ACC112 (cell line): ENCODE measurements around the gene DHRS1.

Experiments used
- H2AFZ ChIP-seq: fragments of 200-600 bp; sonication (generic); one replicate; pipeline ENCODE4 v1.6.0; 2017; ENCODE audit warnings: antibody characterized with exemption, low read length; ENCODE audit not compliant: unreplicated experiment
- H3K27ac ChIP-seq: fragments of 200-600 bp; sonication (generic); 2 replicates; pipeline ENCODE4 v1.5.1; 2014; ENCODE audit warnings: low read depth, mild to moderate bottlenecking, antibody characterized with exemption, low read length, moderate library complexity
- H3K27me3 ChIP-seq: fragments of 200-600 bp; sonication (generic); 2 replicates; pipeline ENCODE4 v1.6.1; 2014; ENCODE audit warnings: mild to moderate bottlenecking, antibody characterized with exemption, low read length, moderate library complexity, mixed read lengths; ENCODE audit not compliant: insufficient read depth
- H3K36me3 ChIP-seq: fragments of 200-600 bp; sonication (generic); 2 replicates; pipeline ENCODE4 v1.6.1; 2016; ENCODE audit warnings: mild to moderate bottlenecking, antibody characterized with exemption, low read length, moderate library complexity, mixed read lengths; ENCODE audit not compliant: insufficient read depth
- H3K4me1 ChIP-seq: fragments of 200-600 bp; sonication (generic); one replicate; pipeline ENCODE4 v1.6.1; 2016; ENCODE audit warnings: low read length, mixed read lengths; ENCODE audit not compliant: insufficient read depth, unreplicated experiment, control insufficient read depth
- H3K4me3 ChIP-seq: fragments of 200-600 bp; sonication (generic); 2 replicates; pipeline ENCODE4 v1.5.1; 2014; ENCODE audit warnings: mild to moderate bottlenecking, low read depth, low read length
- H3K79me2 ChIP-seq: fragments of 200-600 bp; sonication (generic); one replicate; pipeline ENCODE4 v1.6.0; 2016; ENCODE audit warnings: low read length; ENCODE audit not compliant: control insufficient read depth, unreplicated experiment, insufficient read depth

DHRS1 gene

GRCh38 chr14:24299255-24300191 is at the start of gene DHRS1, which contains the start of gene NOP9:
TSS of gene DHRS1 (minus strand) at chr14:24299780. CDS start at chr14:24299106, 674 bp downstream.
TSS of gene NOP9 (plus strand) at chr14:24299850. CDS start at chr14:24299955, 105 bp downstream.
- peak within 1 kb of the TSS; percentile 92 for H3K4me3 ChIP-seq
- H3K79me2 ChIP-seq = peaks cover 20% of the 10 kb centered on the region
- peaks cover 25% of the 10 kb centered on the region for H3K4me1 ChIP-seq
- peak within 1 kb of the TSS; percentile 91 for H2AFZ ChIP-seq
- H3K27me3 ChIP-seq = no peaks in the 10 kb centered on the region
- H3K27ac ChIP-seq = peak within 1 kb of the TSS; percentile 29; the same call in 1 of the 2 replicates
- H3K36me3 ChIP-seq = peaks cover 10% of the 10 kb centered on the region; the same call in 1 of the 2 replicates

DNA sequence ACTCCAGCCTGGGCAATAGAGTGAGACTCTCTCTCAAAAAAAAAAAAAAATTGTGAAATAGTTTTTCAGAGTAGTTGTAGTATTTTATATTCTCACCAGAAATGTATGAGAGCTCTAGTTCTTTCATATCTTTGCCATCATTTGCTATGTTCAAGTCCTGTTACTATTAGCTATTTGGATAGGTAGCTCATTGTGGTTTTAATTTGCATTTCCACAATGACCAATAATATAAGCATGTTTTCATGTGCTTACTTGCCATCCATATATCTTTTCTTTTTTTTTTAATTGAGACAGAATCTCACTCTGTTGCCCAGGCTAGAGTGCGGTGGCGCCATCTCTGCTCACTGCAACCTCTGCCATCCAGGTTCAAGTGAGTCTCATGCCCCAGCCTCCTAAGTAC is 48.6 kb upstream of the DHRS1 start:
- Histone ChIP-seq H2AFZ (no peak overlapping the region), H3K4me3 (no peak overlapping the region), H3K4me1 (peaks cover 6% of the 10 kb centered on the region), H3K27ac (no peak overlapping the region), H3K79me2 (no peaks in the 10 kb centered on the region), H3K27me3 (no peaks in the 10 kb centered on the region), H3K36me3 (no peaks in the 10 kb centered on the region)

- no peak overlapping the region for H2AFZ ChIP-seq
- no peaks in the 10 kb centered on the region for H3K36me3 ChIP-seq
- H3K27me3 ChIP-seq = no peaks in the 10 kb centered on the region
- no peaks in the 10 kb centered on the region for H3K79me2 ChIP-seq
- peaks cover 5% of the 10 kb centered on the region for H3K4me1 ChIP-seq
- H3K27ac ChIP-seq = no peak overlapping the region
- no peak overlapping the region for H3K4me3 ChIP-seq
These were observed 47.6 kb upstream of the DHRS1 start for GRCh38 chr14:24347134-24347533.

DNA sequence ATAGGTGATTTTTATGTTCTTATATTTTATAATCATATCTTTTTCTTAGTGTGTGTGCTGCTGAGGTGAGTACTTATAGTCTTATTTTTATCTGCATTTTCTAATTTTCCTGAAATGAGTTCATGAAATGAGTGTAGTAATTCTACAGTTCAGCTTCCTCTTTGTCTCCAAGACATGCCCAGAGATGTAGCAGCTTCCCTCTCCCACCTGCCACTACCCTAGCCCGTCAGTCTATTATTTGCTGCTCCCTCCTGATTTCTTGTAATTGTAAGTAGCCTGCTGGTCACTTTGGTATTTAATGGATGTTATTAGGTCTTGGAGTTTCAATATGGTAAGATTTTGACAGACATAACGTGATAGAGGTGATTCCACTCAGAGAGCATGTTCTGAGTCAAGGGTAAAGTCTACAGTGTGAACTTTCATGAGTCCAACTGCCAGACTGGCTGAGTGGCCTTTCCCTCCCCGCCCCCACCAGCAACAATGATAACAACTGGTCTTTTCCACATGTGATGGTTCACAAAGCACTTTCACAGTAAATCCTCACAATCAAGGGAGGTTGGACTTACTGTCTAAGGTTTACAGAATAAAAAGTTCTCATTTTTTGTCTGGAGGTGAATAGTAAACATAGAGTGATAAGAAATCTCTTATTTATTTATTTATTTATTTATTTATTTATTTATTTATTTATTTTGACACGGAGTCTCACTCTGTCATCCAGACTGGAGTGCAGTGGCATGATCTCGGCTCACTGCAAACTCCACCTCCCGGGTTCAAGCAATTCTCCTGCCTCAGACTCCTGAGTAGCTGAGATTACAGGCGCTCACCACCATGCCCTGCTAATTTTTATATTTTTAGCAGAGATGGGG is 44.4 kb upstream of the DHRS1 start:
- Histone ChIP-seq H3K36me3 (no peaks in the 10 kb centered on the region), H3K27ac (no peak overlapping the region), H2AFZ (no peak overlapping the region), H3K4me3 (no peak overlapping the region), H3K79me2 (no peaks in the 10 kb centered on the region), H3K4me1 (no peaks in the 10 kb centered on the region), H3K27me3 (peaks cover 14% of the 10 kb centered on the region)

DNA sequence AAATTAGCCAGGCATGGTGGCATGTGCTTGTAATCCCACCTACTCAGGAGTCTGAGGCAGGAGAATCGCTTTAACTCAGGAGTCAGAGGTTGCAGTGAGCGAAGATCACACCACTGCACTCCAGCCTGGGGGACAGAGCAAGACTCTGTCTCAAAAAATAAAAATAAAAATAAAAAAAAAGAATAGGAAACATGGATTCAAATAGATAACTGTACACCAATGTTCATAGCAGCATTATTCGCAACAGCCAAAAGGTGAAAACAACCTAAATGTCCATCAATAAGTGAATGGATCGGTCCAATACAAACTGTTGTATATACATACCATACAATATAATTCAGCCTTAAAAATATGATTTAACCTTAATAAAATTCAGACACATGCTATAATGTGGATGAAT is 43.3 kb upstream of the DHRS1 start:
- Histone ChIP-seq H3K79me2 (no peaks in the 10 kb centered on the region), H3K4me1 (no peaks in the 10 kb centered on the region), H3K36me3 (no peaks in the 10 kb centered on the region), H3K4me3 (no peak overlapping the region), H3K27me3 (peaks cover 17% of the 10 kb centered on the region), H3K27ac (no peak overlapping the region), H2AFZ (no peak overlapping the region)

GRCh38 chr14:24340606-24341005 is 41.0 kb upstream of the DHRS1 start:
- no peaks in the 10 kb centered on the region for H3K79me2 ChIP-seq
- H2AFZ ChIP-seq = no peak overlapping the region
- H3K4me3 ChIP-seq = no peak overlapping the region
- H3K27ac ChIP-seq = no peak overlapping the region
- no peaks in the 10 kb centered on the region for H3K36me3 ChIP-seq
- H3K4me1 ChIP-seq = peaks cover 4% of the 10 kb centered on the region
- peaks cover 17% of the 10 kb centered on the region for H3K27me3 ChIP-seq

- Histone ChIP-seq H3K36me3 (no peaks in the 10 kb centered on the region), H3K4me3 (no peak within 1 kb of the TSS), H3K27me3 (peaks cover 23% of the 10 kb centered on the region), H3K79me2 (no peaks in the 10 kb centered on the region), H3K4me1 (peaks cover 4% of the 10 kb centered on the region), H3K27ac (no peak within 1 kb of the TSS), H2AFZ (no peak within 1 kb of the TSS)
These were observed 39.9 kb upstream of the DHRS1 start, which contains the start of gene RIPK3 for GRCh38 chr14:24339284-24340151. TSS of gene RIPK3 (minus strand) at chr14:24339991. CDS start at chr14:24339826, 165 bp downstream.

DNA sequence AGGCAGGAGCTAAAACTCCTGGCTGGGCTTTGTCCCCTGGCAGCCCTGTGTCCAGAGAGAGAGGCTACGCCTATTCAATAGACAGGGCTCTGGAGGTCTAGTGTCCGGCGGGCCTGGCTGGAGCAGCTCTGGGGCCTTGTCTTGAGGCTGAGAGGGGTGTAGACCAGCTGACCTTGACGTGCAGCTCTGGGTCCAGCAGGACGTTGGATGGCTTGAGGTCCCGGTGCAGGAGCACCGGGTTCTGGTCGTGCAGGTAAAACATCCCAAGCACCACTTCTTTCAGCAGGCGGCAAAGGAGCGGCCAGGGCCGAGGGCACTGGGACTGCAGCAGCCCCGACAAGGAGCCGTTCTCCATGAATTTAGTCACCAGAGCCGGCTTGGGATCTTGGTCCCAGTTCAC is 39.3 kb upstream of the DHRS1 start:
- Histone ChIP-seq H2AFZ (no peak overlapping the region), H3K36me3 (no peaks in the 10 kb centered on the region), H3K4me1 (peaks cover 4% of the 10 kb centered on the region), H3K27me3 (peaks cover 27% of the 10 kb centered on the region), H3K79me2 (no peaks in the 10 kb centered on the region), H3K27ac (no peak overlapping the region), H3K4me3 (no peak overlapping the region)

DNA sequence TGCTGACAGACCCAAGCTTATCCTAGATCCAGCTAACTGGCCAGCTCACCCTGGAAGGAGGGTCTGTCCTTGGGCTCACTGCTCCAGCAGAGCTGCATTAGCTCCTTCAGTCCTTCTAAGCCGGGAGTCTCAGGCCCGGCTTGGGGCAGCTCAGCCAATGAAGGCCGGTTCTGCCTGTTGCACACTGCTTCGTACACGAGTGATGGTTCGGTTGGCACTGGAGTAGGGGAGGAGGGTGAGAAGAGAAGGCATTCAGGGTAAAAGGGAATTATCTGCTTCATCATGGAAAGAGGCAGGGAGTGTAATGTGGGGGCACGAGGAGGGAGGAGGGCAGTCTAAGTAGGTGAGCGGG is 38.2 kb upstream of the DHRS1 start:
- no peak overlapping the region for H2AFZ ChIP-seq
- no peak overlapping the region for H3K4me3 ChIP-seq
- H3K36me3 ChIP-seq = no peaks in the 10 kb centered on the region
- peaks cover 29% of the 10 kb centered on the region for H3K27me3 ChIP-seq
- H3K27ac ChIP-seq = no peak overlapping the region
- no peaks in the 10 kb centered on the region for H3K79me2 ChIP-seq
- peaks cover 4% of the 10 kb centered on the region for H3K4me1 ChIP-seq
